HEK293 (cell line): Measurements from ENCODE around the gene SLC5A11.

Experiments used
- EGR2 ChIP-seq: fragments of 450-650 bp; formaldehyde crosslinking; IDR thresholded peaks from 2 replicates; pipeline ENCODE4 v1.5.1; 2016; ENCODE audit warnings: low read depth, missing biosample characterization, missing genetic modification characterization
- ZNF138 ChIP-seq: fragments of 450-650 bp; formaldehyde crosslinking; IDR thresholded peaks from 2 replicates; pipeline ENCODE4 v1.5.1; 2016; ENCODE audit warnings: missing biosample characterization, missing genetic modification characterization, borderline replicate concordance
- ZNF24 ChIP-seq: fragments of 450-650 bp; formaldehyde crosslinking; IDR thresholded peaks from 2 replicates; pipeline ENCODE4 v1.5.1; 2016; ENCODE audit warnings: missing biosample characterization, missing genetic modification characterization
- ZNF292 ChIP-seq: fragments of 450-650 bp; formaldehyde crosslinking; IDR thresholded peaks from 2 replicates; pipeline ENCODE4 v1.5.1; 2016; ENCODE audit warnings: low read depth, missing biosample characterization, missing genetic modification characterization, borderline replicate concordance
- ZNF843 ChIP-seq: fragments of 450-650 bp; formaldehyde crosslinking; IDR thresholded peaks from 2 replicates; pipeline ENCODE4 v1.5.1; 2016; ENCODE audit warnings: missing biosample characterization, missing genetic modification characterization

DNA sequence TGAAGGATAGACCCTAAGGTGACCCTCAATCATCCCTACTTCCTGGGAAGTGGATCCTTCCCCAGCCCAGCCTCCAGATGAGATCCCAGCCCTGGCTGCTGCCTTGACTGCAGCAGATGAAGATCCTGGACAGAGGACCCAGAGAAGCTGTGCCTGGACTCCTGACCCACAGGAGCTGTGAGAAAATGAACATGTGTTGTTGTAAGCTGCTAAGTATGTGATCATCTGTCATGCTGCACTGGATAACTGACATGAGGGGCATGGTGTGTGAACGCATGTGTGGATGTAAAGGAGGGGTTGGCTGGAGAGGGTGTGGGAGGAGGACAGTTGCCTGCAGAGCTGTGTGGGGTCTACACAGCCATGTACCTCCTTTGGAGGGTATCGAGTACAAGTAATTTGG is 69.3 kb downstream of the SLC5A11 start:
- no peak for TF ChIP-seq ZNF138
- no peak for TF ChIP-seq ZNF24 (tag by site-specific recombination)
- no peak for TF ChIP-seq ZNF843 (tag by site-specific recombination)
- TF ChIP-seq ZNF292 (tag by site-specific recombination) = no peak
- no peak for TF ChIP-seq EGR2
